HEK293 (cell line): Measurements from ENCODE around the gene TUBGCP3.

Experiments used
- CTCF ChIA-PET: fragments of 350-600 bp; formaldehyde crosslinking; extraction: SDS; loops from one replicate; lab custom pipeline; 2021; ENCODE audit warnings: antibody characterized with exemption; lab: Yijun Ruan, JAX
- POLR2A ChIA-PET: fragments of 300-600 bp; formaldehyde crosslinking; extraction: SDS; loops from one replicate; lab custom pipeline; 2020; ENCODE audit warnings: antibody characterized with exemption, inconsistent platforms; lab: Yijun Ruan, JAX
- H3K27ac ChIP-seq: fragments of 200-500 bp; sonication (Bioruptor generic); 2 replicates; pipeline ENCODE4 v1.5.1; 2014; ENCODE audit warnings: low read depth, low read length, control low read depth, inconsistent platforms; ENCODE audit errors: extremely low read depth
- H3K36me3 ChIP-seq, 2 experiments: fragments of 200-500 bp in 1 of 2; sonication (Bioruptor generic) in 1 of 2; 1 replicate in 1 of 2; 2 replicates in 1 of 2; pipeline ENCODE4 v1.5.1; 2014 to 2017; ENCODE audit warnings: inconsistent platforms in 2 of 2, low read length in 2 of 2; ENCODE audit not compliant: control insufficient read depth in 2 of 2, insufficient read depth in 1 of 2
- H3K4me1 ChIP-seq: fragments of 200-500 bp; sonication (Bioruptor generic); 2 replicates; pipeline ENCODE4 v1.5.1; 2014; ENCODE audit warnings: mild to moderate bottlenecking, low read length, inconsistent platforms; ENCODE audit not compliant: control insufficient read depth, insufficient read depth
- H3K4me3 ChIP-seq: 2 replicates; pipeline ENCODE4 v1.5.1; 2011; ENCODE audit warnings: low read depth, mild to moderate bottlenecking, control low read depth, low read length, moderate library complexity
- H3K9me3 ChIP-seq: fragments of 200-500 bp; sonication (Bioruptor generic); 2 replicates; pipeline ENCODE4 v1.5.1; 2014; ENCODE audit warnings: low read depth, low read length, inconsistent platforms; ENCODE audit not compliant: control insufficient read depth, insufficient read depth
- CTCF ChIP-seq: fragments of 450-650 bp; formaldehyde crosslinking; IDR thresholded peaks from 2 replicates; pipeline ENCODE4 v1.5.1; 2016; ENCODE audit warnings: missing biosample characterization, missing genetic modification characterization
- ELK4 ChIP-seq: IDR thresholded peaks from 2 replicates; pipeline ENCODE4 v1.6.1; 2011; ENCODE audit warnings: mild to moderate bottlenecking, low read depth, low read length, borderline replicate concordance
- YY1 ChIP-seq: fragments of 450-650 bp; formaldehyde crosslinking; IDR thresholded peaks from 2 replicates; pipeline ENCODE4 v1.5.1; 2018; ENCODE audit warnings: missing biosample characterization, missing genetic modification characterization
- ZBTB1 ChIP-seq: fragments of 450-650 bp; formaldehyde crosslinking; IDR thresholded peaks from 2 replicates; pipeline ENCODE4 v1.5.1; 2016; ENCODE audit warnings: missing biosample characterization, missing genetic modification characterization
- ZBTB20 ChIP-seq: fragments of 450-650 bp; formaldehyde crosslinking; IDR thresholded peaks from 2 replicates; pipeline ENCODE4 v1.5.1; 2016; ENCODE audit warnings: missing biosample characterization, missing genetic modification characterization
- ZNF10 ChIP-seq: fragments of 450-650 bp; formaldehyde crosslinking; IDR thresholded peaks from 2 replicates; pipeline ENCODE4 v1.5.1; 2017; ENCODE audit warnings: missing biosample characterization, missing genetic modification characterization
- ZNF169 ChIP-seq: fragments of 450-650 bp; formaldehyde crosslinking; IDR thresholded peaks from 2 replicates; pipeline ENCODE4 v1.5.1; 2016; ENCODE audit warnings: missing biosample characterization, missing genetic modification characterization
- ZNF174 ChIP-seq: fragments of 450-650 bp; formaldehyde crosslinking; IDR thresholded peaks from 2 replicates; pipeline ENCODE4 v1.5.0; 2017; ENCODE audit warnings: missing biosample characterization, mild to moderate bottlenecking, missing genetic modification characterization
- ZNF280D ChIP-seq: fragments of 450-650 bp; formaldehyde crosslinking; IDR thresholded peaks from 2 replicates; pipeline ENCODE4 v1.5.1; 2016; ENCODE audit warnings: missing biosample characterization, missing genetic modification characterization
- ZNF404 ChIP-seq: fragments of 450-650 bp; formaldehyde crosslinking; IDR thresholded peaks from 2 replicates; pipeline ENCODE4 v1.5.1; 2017; ENCODE audit warnings: missing biosample characterization, missing genetic modification characterization
- ZNF654 ChIP-seq: fragments of 450-650 bp; formaldehyde crosslinking; IDR thresholded peaks from 2 replicates; pipeline ENCODE4 v1.5.1; 2016; ENCODE audit warnings: low read depth, missing biosample characterization, missing genetic modification characterization
- ZNF701 ChIP-seq: fragments of 450-650 bp; formaldehyde crosslinking; IDR thresholded peaks from 2 replicates; pipeline ENCODE4 v1.5.1; 2016; ENCODE audit warnings: missing biosample characterization, missing genetic modification characterization
- ZNF768 ChIP-seq: fragments of 450-650 bp; formaldehyde crosslinking; IDR thresholded peaks from 2 replicates; pipeline ENCODE4 v1.5.1; 2018; ENCODE audit warnings: missing biosample characterization, mild to moderate bottlenecking, missing genetic modification characterization
- ZNF791 ChIP-seq: fragments of 450-650 bp; formaldehyde crosslinking; IDR thresholded peaks from 2 replicates; pipeline ENCODE4 v1.5.1; 2016; ENCODE audit warnings: missing biosample characterization, missing genetic modification characterization
- ZSCAN4 ChIP-seq: fragments of 450-650 bp; formaldehyde crosslinking; IDR thresholded peaks from 2 replicates; pipeline ENCODE4 v1.5.1; 2017; ENCODE audit warnings: missing biosample characterization, missing genetic modification characterization
- TF ChIP-seq, protein P1 (sequence below): fragments of 450-650 bp; formaldehyde crosslinking; IDR thresholded peaks from 2 replicates; pipeline ENCODE4 v1.5.1; 2016; ENCODE audit warnings: missing biosample characterization, missing genetic modification characterization
- TF ChIP-seq, protein P2 (sequence below): fragments of 450-650 bp; formaldehyde crosslinking; IDR thresholded peaks from 2 replicates; pipeline ENCODE4 v1.5.1; 2017; ENCODE audit warnings: missing biosample characterization, missing genetic modification characterization
- TF ChIP-seq, protein P3 (sequence below): fragments of 450-650 bp; formaldehyde crosslinking; IDR thresholded peaks from 2 replicates; pipeline ENCODE4 v1.5.1; 2016; ENCODE audit warnings: missing biosample characterization, missing genetic modification characterization, low read depth

Gene TUBGCP3

GRCh38 chr13:112475889-112476288 is 112.1 kb downstream of the TUBGCP3 start (continued):
- TF ChIP-seq, protein P1, sequence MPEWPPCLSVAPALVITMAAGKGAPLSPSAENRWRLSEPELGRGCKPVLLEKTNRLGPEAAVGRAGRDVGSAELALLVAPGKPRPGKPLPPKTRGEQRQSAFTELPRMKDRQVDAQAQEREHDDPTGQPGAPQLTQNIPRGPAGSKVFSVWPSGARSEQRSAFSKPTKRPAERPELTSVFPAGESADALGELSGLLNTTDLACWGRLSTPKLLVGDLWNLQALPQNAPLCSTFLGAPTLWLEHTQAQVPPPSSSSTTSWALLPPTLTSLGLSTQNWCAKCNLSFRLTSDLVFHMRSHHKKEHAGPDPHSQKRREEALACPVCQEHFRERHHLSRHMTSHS (tag by site-specific recombination) = no peak
- no peak for TF ChIP-seq YY1 (tag by site-specific recombination)
- no peak for TF ChIP-seq ZNF10 (tag by site-specific recombination)
- TF ChIP-seq ZNF791 (tag by site-specific recombination) = no peak
- TF ChIP-seq, protein P2, sequence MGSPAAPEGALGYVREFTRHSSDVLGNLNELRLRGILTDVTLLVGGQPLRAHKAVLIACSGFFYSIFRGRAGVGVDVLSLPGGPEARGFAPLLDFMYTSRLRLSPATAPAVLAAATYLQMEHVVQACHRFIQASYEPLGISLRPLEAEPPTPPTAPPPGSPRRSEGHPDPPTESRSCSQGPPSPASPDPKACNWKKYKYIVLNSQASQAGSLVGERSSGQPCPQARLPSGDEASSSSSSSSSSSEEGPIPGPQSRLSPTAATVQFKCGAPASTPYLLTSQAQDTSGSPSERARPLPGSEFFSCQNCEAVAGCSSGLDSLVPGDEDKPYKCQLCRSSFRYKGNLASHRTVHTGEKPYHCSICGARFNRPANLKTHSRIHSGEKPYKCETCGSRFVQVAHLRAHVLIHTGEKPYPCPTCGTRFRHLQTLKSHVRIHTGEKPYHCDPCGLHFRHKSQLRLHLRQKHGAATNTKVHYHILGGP (tag by site-specific recombination) = no peak
- TF ChIP-seq ELK4 = no peak
- no peak for TF ChIP-seq ZBTB20
- no peak for TF ChIP-seq ZNF169 (tag by site-specific recombination)
- TF ChIP-seq CTCF (tag by site-specific recombination) = no peak
- TF ChIP-seq ZSCAN4 (tag by site-specific recombination) = no peak
- TF ChIP-seq ZNF654 (tag by site-specific recombination) = no peak
- TF ChIP-seq, protein P3, sequence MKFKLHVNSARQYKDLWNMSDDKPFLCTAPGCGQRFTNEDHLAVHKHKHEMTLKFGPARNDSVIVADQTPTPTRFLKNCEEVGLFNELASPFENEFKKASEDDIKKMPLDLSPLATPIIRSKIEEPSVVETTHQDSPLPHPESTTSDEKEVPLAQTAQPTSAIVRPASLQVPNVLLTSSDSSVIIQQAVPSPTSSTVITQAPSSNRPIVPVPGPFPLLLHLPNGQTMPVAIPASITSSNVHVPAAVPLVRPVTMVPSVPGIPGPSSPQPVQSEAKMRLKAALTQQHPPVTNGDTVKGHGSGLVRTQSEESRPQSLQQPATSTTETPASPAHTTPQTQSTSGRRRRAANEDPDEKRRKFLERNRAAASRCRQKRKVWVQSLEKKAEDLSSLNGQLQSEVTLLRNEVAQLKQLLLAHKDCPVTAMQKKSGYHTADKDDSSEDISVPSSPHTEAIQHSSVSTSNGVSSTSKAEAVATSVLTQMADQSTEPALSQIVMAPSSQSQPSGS (tag by site-specific recombination) = no peak

- ChIA-PET POLR2A (no interaction called here), CTCF (interaction anchor here (1.1 kb wide), 1 partner anchor 132 kb away, joined by 7 read pairs; no protein-coding TSS in a partner anchor)
- TF ChIP-seq ZBTB1 (tag by site-specific recombination) (no peak), ZNF768 (tag by site-specific recombination) (no peak)
- no peaks in the 10 kb centered on the region for H3K4me1 ChIP-seq
- no peaks in the 10 kb centered on the region for H3K9me3 ChIP-seq
- H3K27ac ChIP-seq = no peak overlapping the region
- H3K4me3 ChIP-seq = no peak overlapping the region
- no peaks in the 10 kb centered on the region for H3K36me3 ChIP-seq
These were observed 113.1 kb downstream of the TUBGCP3 start for GRCh38 chr13:112474869-112475268.

DNA sequence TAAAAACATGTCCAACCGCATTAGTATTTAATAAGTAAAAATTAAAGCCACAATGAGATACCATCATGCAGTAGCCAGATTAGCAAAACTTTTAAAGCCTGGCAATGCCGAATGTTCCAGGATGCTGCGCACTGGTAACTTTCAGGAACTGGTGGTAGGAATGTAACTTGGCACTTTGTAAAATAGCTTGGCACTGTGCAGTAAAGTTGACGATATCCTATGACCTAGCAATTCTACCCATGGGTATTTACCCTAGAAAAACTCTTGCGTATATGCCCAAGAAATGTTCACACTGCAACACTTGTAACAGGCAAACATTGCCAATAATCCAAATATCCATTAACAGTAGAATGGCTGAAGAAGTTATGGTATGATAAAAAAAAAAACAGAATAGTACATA is 114.1 kb downstream of the TUBGCP3 start:
- Histone ChIP-seq H3K36me3 (no peaks in the 10 kb centered on the region), H3K4me1 (no peaks in the 10 kb centered on the region), H3K9me3 (no peaks in the 10 kb centered on the region), H3K27ac (no peak overlapping the region), H3K4me3 (no peak overlapping the region)
- TF ChIP-seq ZNF280D (tag by site-specific recombination) (no peak), ZNF174 (tag by site-specific recombination) (no peak), ZNF404 (tag by site-specific recombination) (no peak), ZNF701 (tag by site-specific recombination) (no peak)
- POLR2A ChIA-PET = no interaction called here
- CTCF ChIA-PET = interaction anchor here (0.6 to 1.1 kb wide), 2 partner anchors 37 to 133 kb away, joined by 3 to 7 read pairs; no protein-coding TSS in a partner anchor
